Measurements from ENCODE around the gene CPNE7.

GRCh38 chr16:89621698-89622409 is 46.3 kb downstream of the CPNE7 start:
- TF ChIP-seq CTCF (IDR thresholded peaks at IDR 0.05; ENCODE audit: low read depth, low read length, missing input control) (no peak), TAF1 (conservative IDR thresholded peaks at IDR 0.05) (no peak), HNF4G (IDR thresholded peaks at IDR 0.05) (no peak), JUND (IDR thresholded peaks at IDR 0.05) (no peak), ZBTB33 (IDR thresholded peaks at IDR 0.05) (no peak)
